Testis (tissue), 3 donors: ENCODE measurements around the gene BCL11A. TPM values are rescaled to one million over a fixed set of nuclear protein-coding genes. Genes with fewer than 3 reads are reported as not detected.

Experiments used
- DNase-seq: peaks from one replicate; pipeline ENCODE4 v3.0.0-alpha.2; 2019
- H3K27ac ChIP-seq, 2 donors: fragments of 200-600 bp; sonication (generic); one replicate each; pipeline ENCODE4 v1.5.1; 2019
- H3K27me3 ChIP-seq: fragments of 200-600 bp; sonication (generic); one replicate; pipeline ENCODE4 v1.5.1; 2019
- H3K36me3 ChIP-seq: fragments of 200-600 bp; sonication (generic); one replicate; pipeline ENCODE4 v1.5.1; 2017; ENCODE audit warnings: low read depth; ENCODE audit errors: missing control alignments
- H3K4me1 ChIP-seq: fragments of 200-600 bp; sonication (generic); one replicate; pipeline ENCODE4 v1.5.1; 2019
- H3K4me3 ChIP-seq, 2 donors: fragments of 200-600 bp; sonication (generic); one replicate each; pipeline ENCODE4 v1.5.1; 2017 to 2019
- H3K9me3 ChIP-seq: fragments of 200-600 bp; sonication (generic); one replicate; pipeline ENCODE4 v1.5.1; 2017
- POLR2A ChIP-seq: fragments of 450-650 bp; IDR thresholded peaks from one replicate; pipeline ENCODE4 v1.6.1; 2017; ENCODE audit warnings: antibody characterized with exemption, mild to moderate bottlenecking, moderate library complexity
- whole genome bisulfite sequencing, 2 donors: methylation state at CpG; one replicate each; pipeline ENCODE4 v1.1.5; 2018; 5-methylcytosine and 5-hydroxymethylcytosine counted together
- intact Hi-C: fragments of 100-400 bp; cut with DNase I; formaldehyde crosslinking; loops from one replicate; pipeline ENCODE4 v1.15.1; 2023; ENCODE audit warnings: low total_unique reads
- polyA plus RNA-seq: library from polyadenylated mRNA; stranded (reverse); fragments of 350-450 nt; fragmentation: Illumina TruSeq; extraction: RNeasy Lipid Tissue Mini Kit (QIAGEN cat#74804); gene quantifications from one replicate; pipeline ENCODE4 v1.2.3, GENCODE V29; 2014; ENCODE audit warnings: low read depth, low replicate concordance; ENCODE audit not compliant: insufficient read depth
- total RNA-seq, 2 donors: library from RNA; depleted of rRNA; stranded (reverse); fragments of >200 nt; gene quantifications; one replicate each; pipeline ENCODE4 v1.2.3, GENCODE V29; 2016
- TF ChIP-seq, protein P1 (sequence below), 3 experiments: fragments of 450-650 bp in 2 of 3; fragments of 200-600 bp in 1 of 3; sonication (generic) in 1 of 3; IDR thresholded peaks; one replicate each; pipeline ENCODE4 v1.5.1; 2016 to 2019; ENCODE audit warnings: antibody characterized with exemption in 3 of 3, mild to moderate bottlenecking in 2 of 3, moderate library complexity in 1 of 3

Gene BCL11A
- total and polyA plus RNA-seq, 3 donors from 2014 or later, result 4.1 to 11.6 (median 5.1) TPM

DNA sequence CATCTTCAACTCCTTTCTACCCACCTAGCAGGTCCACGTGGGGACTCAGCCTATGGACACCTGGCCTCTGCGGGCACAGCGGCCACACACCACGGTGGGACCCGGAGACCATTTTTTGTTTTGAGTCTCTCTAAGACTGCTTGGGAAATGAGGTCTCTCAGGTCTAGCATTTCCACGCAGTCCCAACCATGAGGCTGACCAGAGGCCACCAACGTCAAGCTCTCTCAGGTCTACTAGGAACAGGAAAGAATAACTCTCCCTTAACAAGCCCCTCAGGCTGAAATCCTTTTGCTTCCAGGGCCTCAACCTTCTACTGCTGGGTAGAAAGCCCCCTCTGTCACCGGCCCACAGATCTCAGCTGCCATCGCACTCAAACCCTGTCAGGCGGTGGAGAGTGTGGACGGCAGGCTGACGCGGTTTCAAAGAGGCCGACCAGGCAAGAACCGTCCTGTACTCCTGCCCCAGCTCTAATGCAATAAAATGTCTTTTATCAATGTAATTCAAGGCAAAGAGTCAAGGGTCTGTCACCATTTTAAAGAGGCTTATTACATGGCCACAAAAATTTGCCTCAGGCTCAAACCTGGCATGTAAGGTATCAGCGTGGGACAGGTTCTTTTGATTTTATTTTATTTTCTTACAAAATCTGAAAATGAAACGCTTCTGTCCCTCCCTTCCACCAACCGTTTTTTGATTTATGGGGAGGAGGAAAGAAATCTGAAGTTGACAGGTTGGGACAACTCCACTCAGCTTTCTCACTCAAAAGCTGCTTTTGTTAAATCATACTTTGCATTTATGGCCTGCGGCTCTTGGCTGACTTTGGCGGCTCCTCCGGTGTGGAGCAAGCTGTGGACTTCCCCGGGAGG, 74.0 kb downstream of the BCL11A start:
- no peak overlapping the region for H3K4me3 ChIP-seq
- H3K27me3 ChIP-seq, result no peaks in the 10 kb centered on the region
- TF ChIP-seq POLR2A, result no peak
- TF ChIP-seq, protein P1, sequence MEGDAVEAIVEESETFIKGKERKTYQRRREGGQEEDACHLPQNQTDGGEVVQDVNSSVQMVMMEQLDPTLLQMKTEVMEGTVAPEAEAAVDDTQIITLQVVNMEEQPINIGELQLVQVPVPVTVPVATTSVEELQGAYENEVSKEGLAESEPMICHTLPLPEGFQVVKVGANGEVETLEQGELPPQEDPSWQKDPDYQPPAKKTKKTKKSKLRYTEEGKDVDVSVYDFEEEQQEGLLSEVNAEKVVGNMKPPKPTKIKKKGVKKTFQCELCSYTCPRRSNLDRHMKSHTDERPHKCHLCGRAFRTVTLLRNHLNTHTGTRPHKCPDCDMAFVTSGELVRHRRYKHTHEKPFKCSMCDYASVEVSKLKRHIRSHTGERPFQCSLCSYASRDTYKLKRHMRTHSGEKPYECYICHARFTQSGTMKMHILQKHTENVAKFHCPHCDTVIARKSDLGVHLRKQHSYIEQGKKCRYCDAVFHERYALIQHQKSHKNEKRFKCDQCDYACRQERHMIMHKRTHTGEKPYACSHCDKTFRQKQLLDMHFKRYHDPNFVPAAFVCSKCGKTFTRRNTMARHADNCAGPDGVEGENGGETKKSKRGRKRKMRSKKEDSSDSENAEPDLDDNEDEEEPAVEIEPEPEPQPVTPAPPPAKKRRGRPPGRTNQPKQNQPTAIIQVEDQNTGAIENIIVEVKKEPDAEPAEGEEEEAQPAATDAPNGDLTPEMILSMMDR (IDR thresholded peaks at IDR 0.05), result no peak
- no peaks in the 10 kb centered on the region for H3K36me3 ChIP-seq
- intact Hi-C loops, result no loop called here
- H3K4me1 ChIP-seq, result no peaks in the 10 kb centered on the region
- WGBS, 2 donors, result 86 to 87% methylated on average over 20 to 22 of the region's 22 CpGs
- no peak for DNase-seq
- H3K9me3 ChIP-seq, result no peaks in the 10 kb centered on the region
- no peak overlapping the region for H3K27ac ChIP-seq

DNA sequence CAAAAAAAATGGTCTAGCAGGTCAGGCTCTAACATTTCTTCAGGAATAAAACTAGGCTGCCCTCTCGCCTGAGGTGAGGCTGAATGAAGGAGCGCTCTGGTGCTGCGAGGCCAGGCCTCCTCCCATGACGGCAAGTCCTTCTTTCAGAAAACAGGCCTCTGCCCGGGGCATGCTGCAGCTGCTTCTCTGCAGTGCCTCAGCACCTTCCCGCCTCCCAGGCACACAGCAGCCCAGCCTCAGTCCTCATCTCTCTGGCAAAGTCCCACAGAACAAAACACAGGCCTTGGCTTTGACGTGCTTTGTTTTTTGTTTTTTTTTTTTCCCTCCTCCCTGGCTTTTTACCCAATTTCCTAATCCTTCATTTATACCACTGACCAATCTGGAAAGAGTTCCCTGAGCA, 74.8 kb downstream of the BCL11A start:
- Histone ChIP-seq H3K27me3 (no peaks in the 10 kb centered on the region), H3K36me3 (no peaks in the 10 kb centered on the region), H3K4me1 (no peaks in the 10 kb centered on the region), H3K27ac (no peak overlapping the region), H3K9me3 (no peaks in the 10 kb centered on the region), H3K4me3 (no peak overlapping the region)
- no peak for TF ChIP-seq POLR2A
- TF ChIP-seq, protein P1 (IDR thresholded peaks at IDR 0.05), result no peak
- WGBS, 2 donors, result 65 to 70% methylated on average over 7 of the region's 7 CpGs
- intact Hi-C loops, result no loop called here
- no peak for DNase-seq

DNA sequence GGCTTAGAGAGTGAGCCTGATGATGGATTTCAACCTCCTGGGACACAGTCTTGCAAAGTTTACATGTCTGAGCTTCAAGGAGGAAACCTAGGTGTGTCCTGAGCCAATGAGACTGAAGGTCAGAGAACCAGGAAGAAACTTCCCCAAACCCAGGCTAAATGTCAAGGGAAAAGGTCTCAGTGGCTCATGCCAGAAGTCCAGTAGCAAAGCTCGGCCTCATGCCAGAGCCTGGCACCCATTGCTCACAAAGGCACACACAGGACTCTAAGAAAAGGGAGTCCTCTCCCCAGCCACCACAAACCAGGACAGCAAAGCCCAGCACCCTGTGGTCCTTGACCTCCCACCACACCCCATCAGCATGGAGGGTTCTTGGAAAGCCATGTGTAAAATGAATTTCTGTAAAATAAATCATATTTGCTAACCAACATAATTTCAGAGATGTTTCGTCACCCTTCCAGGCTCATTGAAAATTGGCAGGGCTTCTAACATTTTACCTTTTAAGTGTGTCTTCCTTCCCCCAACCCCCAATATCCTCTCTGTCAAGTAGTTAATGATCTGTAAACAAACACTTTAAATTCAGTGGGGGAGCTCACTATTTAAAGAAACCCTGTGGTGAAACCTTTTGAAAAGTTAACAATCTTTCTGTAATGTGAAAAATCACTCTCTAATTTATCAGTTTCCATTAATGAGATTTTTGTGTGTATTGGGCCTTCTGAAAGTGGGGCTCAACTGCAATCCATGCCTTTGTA, 77.1 kb downstream of the BCL11A start:
- intact Hi-C loops, result no loop called here
- no peak for DNase-seq

DNA sequence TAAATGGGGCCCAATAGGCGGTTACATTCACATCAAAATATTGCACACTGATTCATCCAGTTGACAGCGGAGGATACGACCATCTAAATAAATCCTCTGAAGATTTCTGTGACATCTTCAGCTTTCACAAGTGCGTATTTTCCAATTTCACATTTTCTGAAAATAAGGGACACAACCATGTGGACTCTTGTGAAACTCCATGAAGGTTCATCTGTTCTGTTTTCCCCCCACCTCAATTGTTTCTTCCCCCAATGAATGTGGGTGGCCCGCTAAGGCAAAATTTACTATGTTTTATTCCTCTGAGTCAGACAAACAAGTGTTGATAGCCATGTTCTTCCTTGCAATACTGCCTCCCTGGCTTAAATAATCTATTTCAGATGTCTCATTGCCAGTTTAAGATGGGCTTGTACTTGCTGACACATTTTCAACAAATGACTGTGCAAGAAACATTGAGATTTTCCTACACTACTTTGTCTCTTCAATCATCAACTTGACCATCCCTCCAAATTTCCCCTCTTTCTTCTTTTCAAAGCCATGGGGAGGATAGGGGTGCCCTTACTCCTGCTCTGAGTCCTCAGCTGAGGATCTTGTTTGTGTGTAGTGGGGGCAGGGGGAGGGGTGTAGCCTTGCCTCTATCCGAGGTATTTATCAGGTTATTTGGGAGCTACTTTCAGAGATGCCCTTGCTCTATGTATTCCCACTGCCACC, 78.2 kb downstream of the BCL11A start:
- H3K27me3 ChIP-seq, result no peaks in the 10 kb centered on the region
- H3K4me1 ChIP-seq, result no peaks in the 10 kb centered on the region
- TF ChIP-seq POLR2A, result no peak
- TF ChIP-seq, protein P1 (IDR thresholded peaks at IDR 0.05), result no peak
- no peak overlapping the region for H3K27ac ChIP-seq
- no peaks in the 10 kb centered on the region for H3K9me3 ChIP-seq
- H3K4me3 ChIP-seq, result no peak overlapping the region
- no peak for DNase-seq
- no peaks in the 10 kb centered on the region for H3K36me3 ChIP-seq
- intact Hi-C loops, result no loop called here
- WGBS, 2 donors, result 86 to 89% methylated on average over 6 of the region's 6 CpGs

More for the DNA sequence above, 77.1 kb downstream of the BCL11A start:
- no peak overlapping the region for H3K27ac ChIP-seq
- no peak overlapping the region for H3K4me3 ChIP-seq
- WGBS, 2 donors, result 75 to 84% methylated on average over 2 of the region's 2 CpGs
- no peaks in the 10 kb centered on the region for H3K4me1 ChIP-seq
- TF ChIP-seq, protein P1 (IDR thresholded peaks at IDR 0.05), result no peak
- H3K36me3 ChIP-seq, result no peaks in the 10 kb centered on the region
- no peaks in the 10 kb centered on the region for H3K27me3 ChIP-seq
- H3K9me3 ChIP-seq, result no peaks in the 10 kb centered on the region
